IPS-18c (cell line): Measurements from ENCODE around the gene ARHGAP5.
A peak's percentile ranks its signal among the peaks of the same experiment; 100 is the strongest.

Experiments
- H3K4me3 ChIP-seq: 2 replicates; pipeline ENCODE4 v1.7.0; 2013; ENCODE audit warnings: low read depth, mild to moderate bottlenecking, low read length, moderate library complexity; ENCODE audit not compliant: insufficient read depth
- H3K9me3 ChIP-seq: one replicate; pipeline ENCODE4 v1.6.1; 2013; ENCODE audit warnings: mild to moderate bottlenecking, low read length, moderate library complexity; ENCODE audit not compliant: control insufficient read depth, insufficient read depth

Gene ARHGAP5

DNA sequence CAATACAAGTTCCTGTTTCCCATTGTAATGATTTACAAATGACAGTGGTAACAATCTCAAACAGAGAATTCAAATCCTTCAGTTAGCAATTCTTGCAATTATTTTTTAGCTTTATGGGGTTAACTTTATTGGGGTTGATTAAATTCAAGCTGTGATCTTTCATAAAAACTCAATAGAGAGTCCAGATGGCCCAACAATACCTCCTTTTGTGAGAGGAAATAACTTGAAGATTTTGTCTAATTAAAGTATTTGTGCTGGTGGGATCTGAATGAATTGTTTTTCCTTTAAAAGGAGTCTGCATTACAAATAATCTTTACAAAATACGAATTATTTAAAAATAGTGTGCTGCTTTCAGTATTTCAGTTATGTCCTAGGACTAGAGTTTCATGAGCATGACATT, 4.4 kb upstream of the ARHGAP5 start:
- Histone ChIP-seq H3K9me3 (no peaks in the 10 kb centered on the region), H3K4me3 (no peak overlapping the region)

DNA sequence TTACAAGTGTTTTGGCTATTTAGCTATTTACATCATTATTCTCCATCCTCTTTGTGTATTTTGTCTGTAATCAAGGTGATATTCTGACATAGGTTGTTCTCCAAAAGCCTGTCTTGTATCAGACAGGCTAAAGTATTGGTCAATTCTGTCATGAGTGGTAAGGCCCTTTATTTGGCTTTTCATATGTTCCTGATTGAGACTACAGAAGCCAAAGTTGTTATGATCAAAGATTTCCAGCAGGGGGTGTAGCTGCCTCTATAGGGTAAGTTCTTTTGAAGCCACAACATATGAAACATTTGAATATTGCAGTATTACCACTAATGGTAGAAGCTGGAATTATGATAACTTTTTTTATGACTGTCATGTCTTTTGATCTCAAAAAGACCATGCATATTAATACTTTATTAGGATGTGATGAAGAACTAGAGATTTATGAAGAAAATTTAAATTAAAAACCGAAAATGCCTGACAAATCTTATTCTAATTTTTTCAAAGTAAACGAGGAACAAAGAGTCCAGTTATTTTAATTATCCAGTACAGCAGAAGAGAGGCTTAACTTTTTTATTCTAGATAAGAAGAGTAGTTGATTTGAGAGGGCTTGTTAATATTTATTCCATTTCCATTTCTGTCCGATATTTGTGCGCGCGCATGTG, 3.4 kb upstream of the ARHGAP5 start:
- Histone ChIP-seq H3K9me3 (no peaks in the 10 kb centered on the region), H3K4me3 (no peak overlapping the region)

DNA sequence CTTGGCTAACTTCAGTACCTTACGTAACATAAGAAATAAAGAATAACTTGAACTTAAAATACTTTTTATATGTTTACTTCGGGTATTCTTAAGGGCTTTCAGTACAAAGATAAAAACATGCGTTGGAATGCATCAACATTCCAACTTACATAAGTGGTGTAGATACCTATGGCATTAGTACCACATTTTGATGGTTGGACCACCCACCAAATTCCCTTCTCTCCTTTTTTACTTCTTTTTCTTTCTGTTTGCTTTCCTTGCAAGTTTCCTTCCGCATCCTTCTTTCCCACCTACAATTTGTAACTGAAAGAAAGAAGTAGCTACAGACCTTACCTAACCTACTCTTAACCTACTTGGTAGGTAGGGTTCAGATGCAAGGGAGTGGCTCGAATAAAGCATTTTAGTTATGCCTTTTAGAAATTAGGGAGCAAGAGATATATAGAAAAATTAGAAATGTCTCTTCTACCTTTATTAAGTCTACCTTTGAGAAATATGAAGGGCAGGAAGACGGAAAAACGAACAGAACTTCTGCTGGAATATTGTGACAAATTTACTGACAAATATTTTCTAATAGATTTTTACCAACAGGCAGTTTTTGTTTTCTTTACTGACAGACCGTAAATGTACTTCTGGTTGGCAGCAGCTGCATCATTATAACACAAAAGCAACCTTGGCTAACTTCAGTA, 2.1 kb upstream of the ARHGAP5 start:
- no peaks in the 10 kb centered on the region for H3K9me3 ChIP-seq

DNA sequence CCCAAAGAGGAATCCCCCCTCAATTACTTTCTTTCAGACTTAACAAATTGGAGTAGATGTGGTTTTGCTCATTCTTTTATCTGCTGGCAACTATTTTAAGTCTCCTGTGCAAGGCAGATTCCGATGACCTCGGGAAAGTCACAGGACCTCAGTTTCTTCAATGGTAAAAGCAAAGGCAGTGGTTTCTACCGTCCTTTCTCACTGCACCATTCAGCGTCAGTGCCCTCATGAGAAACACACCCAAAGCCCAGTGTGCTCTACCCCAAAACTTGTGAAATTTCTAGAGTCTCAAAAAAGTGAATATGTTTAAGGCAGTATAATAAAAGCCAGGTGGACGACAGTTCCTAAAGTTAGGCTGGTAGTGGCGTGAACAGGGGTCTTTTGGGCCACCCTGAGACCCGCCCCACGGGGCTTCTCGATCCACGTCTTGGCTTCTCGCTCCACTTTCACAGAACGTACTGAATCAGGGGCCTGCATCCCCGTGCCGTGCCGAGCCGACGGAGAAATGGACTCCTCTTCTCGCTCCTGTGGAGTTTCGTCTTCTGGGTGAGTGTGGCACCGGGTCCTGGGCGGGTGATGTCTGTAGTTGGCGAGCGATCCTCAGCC, 1.3 kb upstream of the ARHGAP5 start:
- Histone ChIP-seq H3K9me3 (no peaks in the 10 kb centered on the region), H3K4me3 (peak overlapping the region; percentile 73)

More for the DNA sequence above, 2.1 kb upstream of the ARHGAP5 start:
- H3K4me3 ChIP-seq: peak overlapping the region; percentile 73; the same call in 1 of the 2 replicates

DNA sequence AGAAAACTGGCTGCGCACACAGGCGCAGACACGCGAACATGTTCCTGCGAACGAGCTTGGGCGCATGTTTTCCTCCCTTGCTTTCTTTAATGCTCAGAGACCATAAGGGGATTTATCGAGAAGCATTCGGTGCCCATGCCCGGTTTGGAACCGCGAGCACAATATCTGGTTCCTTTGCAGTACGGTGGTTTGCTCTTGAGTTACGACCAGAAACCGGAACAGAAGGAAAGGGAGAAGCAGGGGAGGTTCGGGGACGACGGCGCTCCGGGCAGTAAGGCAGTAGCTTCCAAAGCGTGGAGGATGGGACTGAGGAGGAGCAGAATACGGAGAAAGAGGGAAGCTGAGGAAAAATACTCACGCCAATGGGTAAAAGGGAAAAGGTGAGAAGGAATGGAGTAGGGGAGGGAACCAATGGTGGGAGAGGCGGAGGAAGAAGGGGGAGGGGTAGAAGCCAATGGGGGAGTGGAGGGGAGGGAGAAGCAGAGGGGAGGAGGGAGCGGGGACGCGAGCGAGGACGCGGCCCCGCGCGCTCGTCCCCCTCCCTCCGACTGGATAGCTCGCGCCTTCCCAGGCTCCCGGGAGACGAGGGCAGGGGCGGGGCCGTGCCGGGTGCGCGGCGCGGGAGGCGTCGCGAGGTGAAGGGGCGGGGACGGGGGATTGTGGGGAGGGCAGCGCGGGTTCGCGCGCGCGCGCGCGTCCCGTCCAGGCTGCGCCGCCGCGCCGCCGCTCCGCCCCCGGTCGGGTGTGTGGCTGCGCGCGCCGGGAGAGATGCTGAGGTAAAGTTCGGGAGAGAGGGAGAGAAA, 625 bp upstream of the ARHGAP5 start:
- H3K9me3 ChIP-seq: no peaks in the 10 kb centered on the region
- H3K4me3 ChIP-seq: peak overlapping the region; percentile 73

DNA sequence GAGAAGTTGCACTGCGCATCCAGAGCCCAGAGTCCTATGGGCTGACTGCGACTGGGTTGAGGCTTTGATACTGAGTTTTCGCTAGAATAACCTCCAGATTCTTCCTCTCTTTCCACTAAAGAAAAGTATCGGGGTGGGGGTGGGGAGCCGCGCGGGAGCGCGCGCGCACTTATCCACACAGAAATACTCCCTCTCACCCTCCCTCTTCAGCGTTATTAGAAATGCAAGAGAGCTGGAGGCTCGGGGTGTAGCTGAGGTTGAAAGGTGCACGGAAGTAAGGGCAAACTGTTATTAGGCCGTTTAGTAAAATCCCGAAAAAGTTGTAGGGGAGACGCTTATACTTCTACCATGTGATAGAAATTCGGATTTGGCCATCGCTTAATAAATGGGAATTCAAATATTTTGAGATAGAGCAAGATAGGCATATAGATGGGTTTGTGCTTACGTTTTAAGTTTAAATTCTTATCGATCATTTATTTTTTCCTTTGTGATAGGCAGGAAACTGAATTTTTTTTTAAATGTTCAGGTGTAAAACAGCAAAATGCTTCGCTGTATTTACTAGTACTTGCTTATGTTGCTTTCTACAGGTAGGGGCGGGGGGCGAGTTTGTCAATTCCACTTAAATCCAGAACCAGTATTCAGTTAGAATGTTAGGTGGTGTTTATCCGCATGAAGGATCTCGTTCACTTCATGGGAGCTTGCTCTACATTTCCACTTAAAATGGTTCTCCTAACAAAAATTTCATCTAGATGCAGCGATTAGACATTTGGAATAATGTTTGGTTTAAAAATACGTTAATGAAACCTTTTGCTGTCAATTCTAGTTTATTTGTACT, 1.1 kb downstream of the ARHGAP5 start:
- Histone ChIP-seq H3K4me3 (peak overlapping the region; percentile 83), H3K9me3 (no peaks in the 10 kb centered on the region)

DNA sequence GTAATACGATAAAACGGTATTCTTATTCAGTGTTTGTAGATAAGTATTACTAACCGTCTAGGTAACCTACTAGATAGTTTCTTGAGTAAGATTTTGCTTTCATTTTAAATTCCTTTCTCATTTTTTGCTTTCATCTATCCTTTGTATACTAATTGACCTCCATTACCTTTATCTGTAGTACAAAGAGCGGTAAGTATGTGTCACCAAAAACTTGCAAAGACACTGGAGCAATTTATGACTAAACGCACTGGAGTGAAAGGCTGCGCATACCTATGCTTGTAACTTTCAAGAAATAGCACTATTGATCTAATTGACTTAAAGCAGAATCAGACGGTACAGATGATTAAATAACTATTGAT, 1.7 kb downstream of the ARHGAP5 start:
- Histone ChIP-seq H3K4me3 (peak overlapping the region; percentile 10; the same call in 1 of the 2 replicates), H3K9me3 (no peaks in the 10 kb centered on the region)

DNA sequence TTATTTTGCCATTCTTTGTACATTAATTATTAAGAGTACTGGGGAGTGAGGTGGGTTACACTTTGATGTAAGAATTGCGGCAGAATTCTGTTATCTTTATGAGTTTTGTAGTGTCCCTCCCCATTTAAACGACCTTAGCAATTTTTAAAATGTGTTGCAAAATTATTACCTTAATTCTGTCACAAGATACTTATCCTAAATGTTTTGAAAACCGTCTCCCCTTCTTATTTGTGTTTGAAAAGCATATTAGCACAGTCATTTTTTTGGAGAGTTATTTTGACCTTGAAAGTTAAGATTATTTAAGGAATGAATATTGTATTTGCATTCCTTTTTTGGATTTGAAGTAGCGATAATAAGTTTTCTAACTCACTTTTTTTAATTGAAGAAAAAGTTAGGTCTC, 2.2 kb downstream of the ARHGAP5 start:
- Histone ChIP-seq H3K4me3 (0 out of 2 replicates have a peak overlapping the region, but pooled peaks have one; percentile 10), H3K9me3 (no peaks in the 10 kb centered on the region)

DNA sequence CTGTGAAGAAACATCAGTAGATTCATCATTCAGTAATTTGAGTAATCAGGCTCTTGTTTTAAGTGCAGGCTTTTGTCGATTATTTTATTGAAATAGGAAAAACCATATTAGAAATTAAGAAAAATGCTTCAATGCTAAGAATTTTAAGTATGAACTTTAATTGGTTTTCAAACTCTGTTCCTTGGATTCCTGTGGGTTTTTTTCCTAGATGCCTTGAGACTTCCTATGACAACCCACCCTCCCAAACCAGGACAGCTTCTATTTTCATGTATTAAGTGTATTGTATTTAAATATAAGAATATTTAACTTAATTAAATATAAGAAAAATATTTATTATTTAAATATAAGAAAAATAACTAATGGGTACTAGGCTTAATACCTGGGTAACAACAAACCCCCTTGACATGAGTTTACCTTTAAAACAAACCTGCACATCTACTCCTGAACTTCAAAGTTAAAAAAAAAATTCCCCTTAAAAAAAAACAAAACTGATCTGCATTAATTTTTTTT, 3.0 kb downstream of the ARHGAP5 start:
- Histone ChIP-seq H3K9me3 (no peaks in the 10 kb centered on the region), H3K4me3 (no peak overlapping the region)

DNA sequence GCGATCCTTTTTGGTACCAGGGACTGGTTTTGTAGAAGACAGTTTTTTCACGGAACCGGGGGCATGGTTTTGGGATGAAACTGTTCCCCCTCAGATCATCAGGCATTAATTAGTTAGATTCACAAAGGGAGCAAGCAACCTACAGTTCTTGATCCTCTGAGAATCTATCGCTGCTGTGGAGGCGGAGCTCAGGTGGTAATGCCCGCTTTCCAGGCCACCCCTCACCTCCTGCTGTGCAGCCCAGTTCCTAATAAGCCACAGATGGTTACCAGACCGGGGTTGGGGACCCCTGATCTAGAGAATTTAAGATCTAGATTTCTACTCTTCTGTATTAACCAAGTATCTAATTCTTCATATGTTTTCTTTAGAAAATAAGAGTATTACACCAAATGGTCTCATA, 4.8 kb downstream of the ARHGAP5 start:
- Histone ChIP-seq H3K4me3 (no peak overlapping the region), H3K9me3 (no peaks in the 10 kb centered on the region)

DNA sequence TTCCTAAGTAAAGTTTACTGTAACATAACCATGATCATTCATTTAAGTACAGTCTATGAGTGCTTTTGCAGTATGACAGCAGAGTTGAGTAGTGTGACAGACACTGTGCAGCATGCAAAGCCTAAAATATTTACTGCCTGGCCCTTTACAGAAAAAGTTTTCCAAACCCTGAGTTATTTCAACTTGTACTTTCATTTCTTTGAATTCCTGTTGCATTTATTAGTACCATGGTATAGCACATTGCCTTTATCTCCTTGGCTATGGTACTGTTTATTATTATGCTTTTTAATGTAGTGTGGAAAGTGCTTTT, 6.2 kb downstream of the ARHGAP5 start:
- Histone ChIP-seq H3K4me3 (no peak overlapping the region), H3K9me3 (no peaks in the 10 kb centered on the region)

DNA sequence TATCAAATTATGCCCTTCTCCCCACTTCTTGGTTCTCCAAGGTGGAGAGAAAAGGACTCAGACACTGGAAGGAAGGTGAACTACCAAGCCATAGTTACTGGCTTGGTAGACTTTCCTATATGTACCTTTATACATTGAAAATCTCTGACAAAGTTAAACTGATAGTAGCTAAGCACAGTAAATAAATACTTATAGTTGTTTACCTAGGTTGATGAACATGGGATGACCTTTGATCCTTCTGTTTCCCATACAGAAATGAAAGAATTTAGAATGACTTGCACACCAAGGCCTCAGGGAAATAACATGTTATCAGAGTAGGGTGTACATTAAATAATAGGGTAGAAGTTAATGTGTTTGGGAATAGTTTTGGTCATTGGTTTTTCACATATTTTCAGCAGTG, 6.7 kb downstream of the ARHGAP5 start:
- Histone ChIP-seq H3K4me3 (no peak overlapping the region), H3K9me3 (no peaks in the 10 kb centered on the region)

DNA sequence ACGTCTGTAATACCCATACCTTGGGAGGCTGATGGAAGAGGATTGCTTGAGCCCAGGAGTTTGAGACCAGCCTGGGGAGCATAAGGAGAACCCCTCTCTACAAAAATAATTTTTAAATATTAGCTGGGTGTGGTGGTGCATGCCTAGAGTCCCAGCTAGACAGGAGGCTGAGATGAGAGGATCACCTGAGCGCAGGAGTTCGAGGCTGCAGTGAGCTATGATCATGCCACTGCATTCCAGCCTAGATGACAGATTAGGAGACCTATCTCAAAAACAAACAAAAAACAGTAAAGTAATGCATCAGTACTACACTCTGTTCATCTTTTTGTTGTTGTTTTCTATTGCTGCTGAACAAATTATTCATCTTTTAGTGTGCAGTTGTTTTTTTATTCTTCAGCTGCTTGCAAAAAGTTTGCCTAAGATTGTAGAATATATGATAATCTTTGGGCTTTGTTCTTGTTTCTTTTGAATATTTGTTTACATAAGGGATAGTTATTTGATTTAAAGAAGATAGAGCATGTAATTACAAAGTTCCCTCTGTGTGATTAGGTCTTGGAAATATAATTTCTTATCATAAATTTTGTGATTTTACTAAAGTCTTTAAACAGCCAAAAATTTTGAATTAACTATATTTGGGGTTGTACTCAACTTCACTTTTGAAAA, 8.2 kb downstream of the ARHGAP5 start:
- no peak overlapping the region for H3K4me3 ChIP-seq
- H3K9me3 ChIP-seq: no peaks in the 10 kb centered on the region

DNA sequence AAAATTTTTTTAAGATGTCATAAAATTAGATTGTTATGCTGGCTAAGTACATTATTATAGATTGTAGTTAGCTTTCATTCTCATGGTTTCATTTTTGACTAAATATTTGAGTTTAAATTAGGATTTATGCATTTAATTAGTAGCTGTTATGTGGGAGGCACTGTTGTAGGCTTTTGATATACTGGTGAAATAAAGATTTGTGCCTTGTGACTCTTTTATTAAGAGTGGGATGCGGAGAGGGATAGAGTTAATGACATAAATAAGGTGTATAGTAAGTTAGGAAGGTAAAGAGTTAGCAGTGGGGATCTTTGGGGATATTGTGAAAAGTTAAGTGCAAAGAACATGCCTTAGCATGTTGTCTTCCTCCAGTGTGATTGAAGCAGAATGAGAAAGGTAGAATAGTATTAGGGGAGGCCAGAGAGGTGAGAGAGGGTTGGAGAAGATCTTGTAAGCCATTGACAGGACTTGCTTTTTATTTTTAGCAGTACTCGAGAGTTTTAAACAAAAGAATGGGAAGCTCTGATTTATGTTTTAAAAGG, 8.8 kb downstream of the ARHGAP5 start:
- Histone ChIP-seq H3K4me3 (no peak overlapping the region), H3K9me3 (no peaks in the 10 kb centered on the region)

DNA sequence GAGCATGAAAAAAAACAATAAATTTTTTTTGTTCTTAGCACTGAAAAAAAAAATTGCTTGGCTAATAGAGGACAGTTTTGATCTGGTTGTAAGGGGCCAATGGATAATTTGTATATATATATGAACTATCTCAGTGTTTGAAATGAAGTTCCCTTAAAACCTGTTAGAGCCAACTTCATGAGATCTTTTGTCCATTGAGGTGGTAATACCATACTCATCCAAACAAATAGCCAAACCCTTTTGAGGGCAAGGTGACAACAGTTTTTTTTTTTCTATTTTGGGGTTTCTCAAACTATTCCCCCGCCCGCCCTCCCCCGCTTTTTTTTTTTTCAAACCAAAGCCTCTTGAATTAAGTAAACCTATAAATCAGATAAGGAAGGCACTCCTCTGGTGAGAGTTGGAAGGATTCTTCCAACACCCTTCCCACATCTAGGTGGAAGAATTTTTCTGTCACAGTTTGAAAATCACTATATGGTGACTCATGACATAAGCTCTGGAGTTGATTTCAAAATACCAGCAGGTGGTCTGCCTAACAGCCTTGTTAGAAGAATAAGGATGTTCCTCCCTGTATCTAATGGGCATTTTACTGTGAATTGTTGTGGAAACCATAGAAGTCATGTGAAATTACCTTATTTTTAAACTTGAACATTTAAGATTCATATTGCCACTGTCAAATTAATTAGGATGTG, 10.2 kb downstream of the ARHGAP5 start:
- Histone ChIP-seq H3K4me3 (no peak overlapping the region), H3K9me3 (no peaks in the 10 kb centered on the region)

DNA sequence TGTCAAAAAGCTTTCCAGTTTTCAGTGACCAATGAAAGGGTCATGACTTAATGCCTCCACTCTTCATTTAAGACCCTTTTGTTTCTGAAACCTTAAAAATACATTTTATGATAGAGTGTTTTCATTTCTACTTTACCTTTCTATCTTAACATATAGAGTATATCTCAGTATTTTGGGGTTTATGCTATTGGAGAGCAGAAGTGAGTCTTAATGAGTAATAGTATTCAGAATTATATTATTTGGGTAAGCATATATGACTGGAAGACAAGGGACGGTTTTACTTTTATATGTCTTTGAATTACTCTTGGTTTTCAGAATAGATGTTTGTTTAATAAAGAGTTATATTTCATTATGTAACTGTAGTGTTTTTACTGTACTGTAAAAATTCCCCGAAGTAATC, 10.8 kb downstream of the ARHGAP5 start:
- H3K4me3 ChIP-seq: no peak overlapping the region
- no peaks in the 10 kb centered on the region for H3K9me3 ChIP-seq
